GM12875 (cell line): ENCODE results near the gene PCDH8.
A peak's percentile ranks its signal among the peaks of the same experiment; 100 is the strongest.

Experiments
- H3K4me3 ChIP-seq: one replicate; pipeline ENCODE4 v1.5.1; 2011; ENCODE audit warnings: low read depth, low read length, control low read depth
- TF ChIP-seq, protein P1 (sequence below): IDR thresholded peaks from 2 replicates; pipeline ENCODE4 v1.5.1; 2011; ENCODE audit warnings: low read depth, mild to moderate bottlenecking, control low read depth, inconsistent platforms, low read length, moderate library complexity, borderline replicate concordance; ENCODE audit not compliant: insufficient read depth

The PCDH8 gene

DNA sequence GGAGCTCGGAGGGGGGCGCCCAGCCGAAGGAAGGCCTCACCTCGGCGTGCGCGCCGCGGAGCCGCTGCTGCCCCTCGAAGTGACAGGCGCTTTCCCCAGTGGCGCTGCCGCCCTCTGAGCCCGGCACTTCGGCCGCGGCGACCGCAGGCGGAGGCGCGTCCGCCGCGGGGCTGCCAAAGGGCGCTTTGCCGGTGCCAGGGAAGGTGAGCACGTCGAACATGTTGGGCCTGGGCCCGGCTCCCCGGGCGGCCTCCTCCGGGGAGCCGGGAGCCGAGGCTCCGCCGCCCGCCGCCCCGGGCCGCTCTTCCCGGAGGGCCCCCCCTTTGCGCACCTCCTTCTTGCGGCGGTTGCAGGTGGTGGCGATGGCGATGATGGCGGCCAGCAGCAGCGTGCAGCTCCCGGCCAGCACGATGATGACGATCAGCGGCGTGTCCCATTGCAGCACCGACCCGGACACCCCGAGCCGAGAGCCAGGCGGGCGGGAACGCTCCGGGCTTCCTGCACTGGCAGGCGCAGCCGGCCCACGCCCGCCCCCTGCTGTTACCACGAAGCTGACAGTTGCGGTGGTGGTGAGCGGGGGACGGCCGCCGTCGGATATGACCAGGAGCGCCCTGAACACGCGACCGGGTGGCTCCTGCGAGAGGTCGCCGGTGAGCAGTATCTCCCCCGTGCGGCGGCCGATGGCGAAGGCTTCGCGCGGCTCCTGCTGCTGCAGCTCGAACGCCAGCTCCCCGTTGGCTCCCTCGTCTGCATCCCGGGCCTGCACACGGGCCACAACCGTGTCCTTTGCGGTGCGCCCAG lies 2.5 kb downstream of the PCDH8 start:
- H3K4me3 ChIP-seq: no peak overlapping the region
- TF ChIP-seq, protein P1, sequence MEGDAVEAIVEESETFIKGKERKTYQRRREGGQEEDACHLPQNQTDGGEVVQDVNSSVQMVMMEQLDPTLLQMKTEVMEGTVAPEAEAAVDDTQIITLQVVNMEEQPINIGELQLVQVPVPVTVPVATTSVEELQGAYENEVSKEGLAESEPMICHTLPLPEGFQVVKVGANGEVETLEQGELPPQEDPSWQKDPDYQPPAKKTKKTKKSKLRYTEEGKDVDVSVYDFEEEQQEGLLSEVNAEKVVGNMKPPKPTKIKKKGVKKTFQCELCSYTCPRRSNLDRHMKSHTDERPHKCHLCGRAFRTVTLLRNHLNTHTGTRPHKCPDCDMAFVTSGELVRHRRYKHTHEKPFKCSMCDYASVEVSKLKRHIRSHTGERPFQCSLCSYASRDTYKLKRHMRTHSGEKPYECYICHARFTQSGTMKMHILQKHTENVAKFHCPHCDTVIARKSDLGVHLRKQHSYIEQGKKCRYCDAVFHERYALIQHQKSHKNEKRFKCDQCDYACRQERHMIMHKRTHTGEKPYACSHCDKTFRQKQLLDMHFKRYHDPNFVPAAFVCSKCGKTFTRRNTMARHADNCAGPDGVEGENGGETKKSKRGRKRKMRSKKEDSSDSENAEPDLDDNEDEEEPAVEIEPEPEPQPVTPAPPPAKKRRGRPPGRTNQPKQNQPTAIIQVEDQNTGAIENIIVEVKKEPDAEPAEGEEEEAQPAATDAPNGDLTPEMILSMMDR: 0 out of 2 replicates have a peak, but pooled peaks have one; percentile 7

DNA sequence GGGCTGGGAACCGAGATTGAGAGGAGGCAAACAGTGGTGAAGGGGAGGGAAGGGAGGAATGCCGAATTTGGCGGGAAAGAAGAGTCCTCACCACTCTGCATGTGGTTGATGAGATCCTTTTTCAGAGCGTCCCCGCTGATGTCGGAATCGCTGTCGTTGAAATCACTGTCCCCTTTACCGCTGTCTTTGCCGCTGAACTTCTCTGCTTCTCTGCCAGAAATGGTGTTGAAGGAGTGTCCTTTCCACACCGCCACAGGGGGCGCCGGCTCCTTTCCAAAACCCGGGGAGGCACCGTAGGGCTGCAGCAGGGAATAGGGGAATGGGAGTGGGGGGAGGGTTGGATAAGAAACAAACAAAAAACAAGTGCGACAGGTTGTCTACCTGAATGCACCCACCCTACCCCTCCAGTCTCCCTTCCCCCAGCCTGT lies 3.1 kb downstream of the PCDH8 start:
- H3K4me3 ChIP-seq: no peak overlapping the region
- TF ChIP-seq, protein P1: no peak

DNA sequence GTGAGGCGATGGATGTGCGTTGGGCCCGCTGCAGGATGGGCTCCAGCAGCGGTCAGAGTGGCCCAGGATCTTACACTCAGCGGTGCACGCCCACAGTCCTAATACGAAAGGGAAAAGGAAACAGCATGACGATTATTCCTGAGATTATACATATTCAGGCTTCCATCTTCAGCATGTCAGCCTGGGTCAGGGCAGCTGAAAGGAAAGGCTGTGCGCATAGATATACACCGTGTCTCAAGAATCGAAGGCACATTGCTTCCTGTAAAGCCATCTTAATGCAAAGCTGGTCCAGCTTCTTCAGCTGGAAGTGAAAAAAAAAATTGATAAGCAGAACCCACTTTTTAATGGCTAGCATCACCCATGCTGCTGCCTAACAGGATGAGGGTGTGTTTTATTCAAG lies 3.6 kb downstream of the PCDH8 start:
- TF ChIP-seq, protein P1: no peak
- no peak overlapping the region for H3K4me3 ChIP-seq

DNA sequence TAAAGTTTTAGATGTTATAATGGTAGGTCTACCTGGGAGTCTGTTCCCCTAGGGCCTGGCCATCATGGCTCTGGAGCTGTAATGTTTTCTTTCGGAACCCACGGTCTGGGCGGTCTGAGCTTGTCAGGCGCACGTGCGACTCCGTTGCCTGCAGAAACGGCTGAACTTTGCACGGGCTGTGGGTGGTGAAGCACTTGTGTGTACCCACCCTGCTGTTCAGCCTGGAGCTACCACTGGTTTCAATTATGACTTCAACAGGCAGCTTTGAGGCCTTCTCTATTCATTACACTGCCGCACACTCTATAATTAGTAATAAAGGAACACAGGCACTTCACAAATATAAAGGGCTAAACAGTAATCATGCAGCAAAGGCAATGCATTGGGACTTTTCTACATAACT lies 6.0 kb downstream of the PCDH8 start:
- TF ChIP-seq, protein P1: no peak

DNA sequence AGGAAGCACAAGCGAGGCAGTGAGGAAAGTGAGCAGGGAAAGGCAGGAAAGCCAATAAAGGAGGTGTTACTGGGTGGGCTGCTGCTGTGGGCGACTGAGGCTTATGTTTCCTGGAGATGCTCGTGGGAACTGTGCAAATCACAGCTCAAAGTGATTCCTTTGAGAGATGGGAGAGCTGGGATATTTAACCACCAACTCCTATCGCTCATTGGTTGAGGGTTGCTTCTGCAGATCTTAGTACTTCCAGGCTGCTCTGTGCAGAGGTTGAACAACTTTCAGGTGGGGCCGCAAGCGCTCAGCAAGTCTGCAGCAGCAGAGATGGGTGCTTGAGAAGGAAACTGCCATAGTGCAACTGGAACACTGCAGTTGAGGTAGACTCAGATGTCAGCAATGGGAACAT lies 8.4 kb downstream of the PCDH8 start:
- TF ChIP-seq, protein P1: no peak
- H3K4me3 ChIP-seq: no peak overlapping the region

More for the DNA sequence above, 6.0 kb downstream of the PCDH8 start:
- H3K4me3 ChIP-seq: no peak overlapping the region

DNA sequence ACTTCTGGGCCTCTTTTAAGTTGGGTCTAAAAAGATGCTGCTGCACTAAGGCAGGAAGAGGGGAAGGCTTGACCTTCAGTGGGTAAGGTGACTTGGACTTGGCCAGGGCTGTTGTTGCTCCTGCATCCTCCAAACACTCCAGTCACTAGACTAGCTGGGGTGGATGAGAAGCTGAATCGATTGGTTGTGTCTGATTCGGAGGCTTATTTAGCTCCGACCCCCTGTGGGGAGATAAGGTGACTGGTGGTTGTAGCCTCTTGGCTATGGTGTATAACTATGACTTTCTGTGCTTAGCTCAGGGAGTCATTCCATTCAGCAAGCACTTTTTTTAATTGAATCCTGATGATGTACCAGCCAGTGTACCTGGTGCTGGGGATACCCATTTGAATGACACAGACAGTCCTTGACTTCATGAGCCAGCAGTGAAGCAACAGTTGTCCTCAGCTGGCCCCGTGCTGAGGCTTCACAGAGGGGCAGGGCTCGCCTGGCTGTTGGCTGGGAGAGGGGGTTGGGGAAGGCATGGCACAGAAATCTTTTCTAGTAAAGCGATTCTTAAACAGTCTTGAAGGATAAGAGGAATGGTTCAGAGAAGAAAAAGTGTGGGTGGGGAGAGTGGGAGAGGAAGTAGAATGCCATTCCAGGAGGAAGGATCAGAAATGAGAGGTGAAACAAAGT lies 9.9 kb downstream of the PCDH8 start:
- TF ChIP-seq, protein P1: no peak
- H3K4me3 ChIP-seq: no peak overlapping the region

DNA sequence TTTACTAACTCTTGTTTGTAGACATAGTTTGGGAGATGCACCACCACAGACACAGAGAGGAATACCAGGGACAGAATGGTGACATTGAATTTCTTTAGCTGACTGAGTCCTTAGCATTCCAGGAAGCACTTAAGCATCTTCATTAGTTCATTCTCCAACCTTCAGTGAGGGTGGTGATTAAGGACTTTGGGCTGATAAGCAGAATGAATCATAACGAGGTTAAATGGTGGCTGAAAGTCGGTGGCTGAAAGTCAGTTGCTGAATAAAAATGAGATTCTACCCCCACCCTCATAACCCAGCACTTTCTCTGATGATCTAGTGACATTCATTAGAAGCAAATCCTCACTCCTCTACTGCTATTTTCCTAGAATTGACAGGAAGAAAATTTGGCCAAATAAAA lies 10.6 kb downstream of the PCDH8 start:
- TF ChIP-seq, protein P1: no peak
- H3K4me3 ChIP-seq: no peak overlapping the region
